ENCODE results near the gene BMP8B.

DNA sequence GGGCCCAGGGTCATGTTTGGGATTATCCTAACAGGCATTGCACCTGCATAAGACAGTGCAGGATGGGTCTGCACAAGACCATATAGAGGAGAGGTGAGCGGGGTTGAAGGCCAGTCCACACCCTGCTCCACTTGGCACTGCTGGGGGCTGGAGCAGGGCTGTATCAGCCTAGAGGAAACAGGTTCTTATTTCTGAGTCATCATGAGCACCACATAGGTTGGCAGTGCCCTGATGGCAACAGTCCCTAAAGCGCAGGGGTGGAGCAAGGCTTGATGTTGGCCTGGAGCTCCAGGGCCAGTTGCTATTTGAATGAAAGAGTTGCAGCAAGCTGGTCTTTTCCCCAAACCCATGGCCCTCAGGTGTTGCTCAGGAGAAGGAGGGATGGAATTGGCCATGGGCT, 29.8 kb upstream of the BMP8B start:
- TF ChIP-seq, protein P1, sequence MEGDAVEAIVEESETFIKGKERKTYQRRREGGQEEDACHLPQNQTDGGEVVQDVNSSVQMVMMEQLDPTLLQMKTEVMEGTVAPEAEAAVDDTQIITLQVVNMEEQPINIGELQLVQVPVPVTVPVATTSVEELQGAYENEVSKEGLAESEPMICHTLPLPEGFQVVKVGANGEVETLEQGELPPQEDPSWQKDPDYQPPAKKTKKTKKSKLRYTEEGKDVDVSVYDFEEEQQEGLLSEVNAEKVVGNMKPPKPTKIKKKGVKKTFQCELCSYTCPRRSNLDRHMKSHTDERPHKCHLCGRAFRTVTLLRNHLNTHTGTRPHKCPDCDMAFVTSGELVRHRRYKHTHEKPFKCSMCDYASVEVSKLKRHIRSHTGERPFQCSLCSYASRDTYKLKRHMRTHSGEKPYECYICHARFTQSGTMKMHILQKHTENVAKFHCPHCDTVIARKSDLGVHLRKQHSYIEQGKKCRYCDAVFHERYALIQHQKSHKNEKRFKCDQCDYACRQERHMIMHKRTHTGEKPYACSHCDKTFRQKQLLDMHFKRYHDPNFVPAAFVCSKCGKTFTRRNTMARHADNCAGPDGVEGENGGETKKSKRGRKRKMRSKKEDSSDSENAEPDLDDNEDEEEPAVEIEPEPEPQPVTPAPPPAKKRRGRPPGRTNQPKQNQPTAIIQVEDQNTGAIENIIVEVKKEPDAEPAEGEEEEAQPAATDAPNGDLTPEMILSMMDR (conservative IDR thresholded peaks at IDR 0.05), result no peak
- TF ChIP-seq ZFX (IDR thresholded peaks at IDR 0.05), result no peak
